ENCODE data around the gene FH.
A peak's percentile ranks its signal among the peaks of the same experiment; 100 is the strongest.

FH gene

GRCh38 chr1:241488739-241489138 is 30.8 kb downstream of the FH start:
- FAIRE-seq (peak; percentile 35), DNase-seq (ENCODE audit: insufficient read length, low spot score) (no peak)
- TF ChIP-seq SPI1 (IDR thresholded peaks at IDR 0.05; ENCODE audit: low read depth, low read length) (no peak), TAF1 (IDR thresholded peaks at IDR 0.05; ENCODE audit: low read depth, low read length) (no peak), POLR2A (IDR thresholded peaks at IDR 0.05; ENCODE audit: low read depth, low read length) (no peak), POLR2AphosphoS5 (IDR thresholded peaks at IDR 0.05; ENCODE audit: low read depth, low read length) (no peak), PAX5 (IDR thresholded peaks at IDR 0.05; ENCODE audit: insufficient read depth, low read length, severe bottlenecking) (no peak), POU2F2 (IDR thresholded peaks at IDR 0.05; ENCODE audit: low read depth, low read length) (no peak)

DNA sequence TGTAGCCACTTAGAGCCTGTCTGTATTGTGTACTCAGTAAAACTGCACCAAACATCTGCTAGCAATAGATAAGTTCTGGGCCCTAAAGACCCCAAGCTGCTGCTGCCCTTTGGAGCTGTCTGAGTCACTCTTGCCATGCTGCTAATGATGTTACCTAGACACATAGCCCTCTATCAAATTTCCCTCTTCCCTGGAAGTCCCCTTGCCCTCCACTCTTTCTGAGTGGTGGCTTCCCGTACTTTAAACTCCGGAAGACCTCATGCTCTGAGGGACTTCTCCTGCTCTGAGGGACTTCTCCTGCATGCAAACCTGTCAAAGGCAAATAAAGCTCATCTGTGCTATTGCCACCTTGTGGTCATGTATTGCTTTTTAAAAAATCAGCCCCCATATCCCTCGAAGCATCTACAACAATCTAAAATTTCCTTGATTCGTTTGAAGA is 34.0 kb downstream of the FH start:
- FAIRE-seq, result peak; percentile 63
- DNase-seq (ENCODE audit: insufficient read length, low spot score), result peak; percentile 5

DNA sequence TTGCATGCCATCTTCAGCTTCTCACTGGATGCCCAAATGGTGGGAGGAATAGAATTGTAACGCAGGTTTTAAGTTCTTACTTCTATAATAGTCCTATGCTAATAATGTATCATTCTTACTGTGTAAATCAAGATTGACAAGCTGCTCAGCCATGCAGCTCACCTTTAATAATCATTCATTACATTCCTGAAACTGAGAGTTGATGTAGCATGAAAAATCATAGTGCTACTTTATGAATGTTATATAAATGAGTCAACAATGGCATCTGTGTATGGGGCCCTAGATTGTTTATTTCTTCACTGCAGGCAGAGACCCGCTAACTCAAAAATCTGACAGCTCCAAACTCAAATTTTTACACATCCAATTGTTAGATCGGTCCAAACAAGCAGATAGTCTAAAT is 34.4 kb downstream of the FH start:
- DNase-seq (ENCODE audit: insufficient read length, low spot score) (no peak), FAIRE-seq (no peak)

More for the DNA sequence above, 34.0 kb downstream of the FH start:
- TF ChIP-seq TAF1 (IDR thresholded peaks at IDR 0.05; ENCODE audit: low read depth, low read length), result no peak
- TF ChIP-seq SPI1 (IDR thresholded peaks at IDR 0.05; ENCODE audit: low read depth, low read length), result no peak
- TF ChIP-seq POU2F2 (IDR thresholded peaks at IDR 0.05; ENCODE audit: low read depth, low read length), result no peak
- TF ChIP-seq PAX5 (IDR thresholded peaks at IDR 0.05; ENCODE audit: insufficient read depth, low read length, severe bottlenecking), result no peak
- no peak for TF ChIP-seq POLR2A (IDR thresholded peaks at IDR 0.05; ENCODE audit: low read depth, low read length)
- no peak for TF ChIP-seq POLR2AphosphoS5 (IDR thresholded peaks at IDR 0.05; ENCODE audit: low read depth, low read length)

DNA sequence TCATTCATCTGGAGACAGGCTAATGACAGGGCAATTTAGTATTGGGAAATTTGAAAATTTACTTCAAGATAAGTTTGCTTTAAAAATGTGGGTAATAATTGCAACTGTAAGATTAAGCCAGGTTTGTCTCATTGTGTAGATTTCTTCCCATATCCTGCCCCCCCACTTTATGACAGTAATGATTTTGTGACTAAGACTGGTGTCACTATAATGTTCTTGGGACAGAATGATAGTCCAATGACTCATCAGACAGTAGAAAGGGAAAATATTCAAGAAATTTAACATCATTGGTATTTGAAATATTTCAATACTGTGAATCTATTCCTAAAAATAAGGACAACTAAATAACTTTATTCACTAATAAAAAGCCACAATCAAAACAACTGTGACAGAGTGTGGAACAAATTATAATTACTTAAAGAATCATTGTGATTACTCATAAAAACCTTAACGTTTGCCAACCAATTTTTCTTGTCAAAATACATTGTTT is 36.7 kb downstream of the FH start:
- TF ChIP-seq POLR2AphosphoS5 (IDR thresholded peaks at IDR 0.05; ENCODE audit: low read depth, low read length), result no peak
- no peak for TF ChIP-seq POLR2A (IDR thresholded peaks at IDR 0.05; ENCODE audit: low read depth, low read length)
- TF ChIP-seq POU2F2 (IDR thresholded peaks at IDR 0.05; ENCODE audit: low read depth, low read length), result no peak
- TF ChIP-seq SPI1 (IDR thresholded peaks at IDR 0.05; ENCODE audit: low read depth, low read length), result no peak
- no peak for TF ChIP-seq PAX5 (IDR thresholded peaks at IDR 0.05; ENCODE audit: insufficient read depth, low read length, severe bottlenecking)
- TF ChIP-seq TAF1 (IDR thresholded peaks at IDR 0.05; ENCODE audit: low read depth, low read length), result no peak
- no peak for DNase-seq (ENCODE audit: insufficient read length, low spot score)
- FAIRE-seq, result no peak

More for the DNA sequence above, 34.4 kb downstream of the FH start:
- TF ChIP-seq PAX5 (IDR thresholded peaks at IDR 0.05; ENCODE audit: insufficient read depth, low read length, severe bottlenecking) (peak; percentile 62), POLR2A (IDR thresholded peaks at IDR 0.05; ENCODE audit: low read depth, low read length) (no peak)

GRCh38 chr1:241479294-241479693 is 40.3 kb downstream of the FH start:
- FAIRE-seq, result no peak

DNA sequence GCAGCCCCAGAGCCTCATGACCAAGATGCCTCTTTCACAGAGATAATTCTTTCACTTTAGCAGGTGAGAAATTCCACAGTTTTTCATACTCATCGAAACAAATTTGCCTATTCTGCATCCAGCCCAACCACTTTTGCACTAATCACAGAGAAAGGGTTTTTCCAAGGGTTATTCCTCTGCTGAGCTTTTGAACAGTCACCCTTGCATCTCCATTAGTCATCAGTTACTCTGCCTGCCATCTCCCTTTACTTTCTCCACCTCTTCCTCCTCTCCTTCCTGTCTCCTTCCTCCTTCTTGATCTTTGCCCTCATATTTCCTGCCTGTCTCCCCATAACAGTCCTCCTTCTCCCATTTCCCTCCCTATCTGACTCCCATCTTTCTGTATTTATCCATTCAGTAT is 43.9 kb downstream of the FH start:
- TF ChIP-seq TAF1 (IDR thresholded peaks at IDR 0.05; ENCODE audit: low read depth, low read length) (no peak), POU2F2 (IDR thresholded peaks at IDR 0.05; ENCODE audit: low read depth, low read length) (no peak), SPI1 (IDR thresholded peaks at IDR 0.05; ENCODE audit: low read depth, low read length) (no peak), POLR2A (IDR thresholded peaks at IDR 0.05; ENCODE audit: low read depth, low read length) (no peak), POLR2AphosphoS5 (IDR thresholded peaks at IDR 0.05; ENCODE audit: low read depth, low read length) (no peak), PAX5 (IDR thresholded peaks at IDR 0.05; ENCODE audit: insufficient read depth, low read length, severe bottlenecking) (no peak)
- FAIRE-seq (no peak), DNase-seq (ENCODE audit: insufficient read length, low spot score) (no peak)

More at GRCh38 chr1:241479294-241479693, 40.3 kb downstream of the FH start:
- no peak for DNase-seq (ENCODE audit: insufficient read length, low spot score)
- TF ChIP-seq POLR2A (IDR thresholded peaks at IDR 0.05; ENCODE audit: low read depth, low read length), result no peak
- TF ChIP-seq SPI1 (IDR thresholded peaks at IDR 0.05; ENCODE audit: low read depth, low read length), result peak; percentile 12; the same call in 1 of the 2 replicates

- FAIRE-seq, result no peak
Observed at GRCh38 chr1:241473026-241473425, 46.5 kb downstream of the FH start.

GRCh38 chr1:241470908-241471590 is 48.5 kb downstream of the FH start:
- DNase-seq (ENCODE audit: insufficient read length, low spot score) (no peak), FAIRE-seq (no peak)
- TF ChIP-seq POLR2AphosphoS5 (IDR thresholded peaks at IDR 0.05; ENCODE audit: low read depth, low read length), result no peak
- no peak for TF ChIP-seq TAF1 (IDR thresholded peaks at IDR 0.05; ENCODE audit: low read depth, low read length)
- no peak for TF ChIP-seq PAX5 (IDR thresholded peaks at IDR 0.05; ENCODE audit: insufficient read depth, low read length, severe bottlenecking)

More at GRCh38 chr1:241473026-241473425, 46.5 kb downstream of the FH start:
- TF ChIP-seq SPI1 (IDR thresholded peaks at IDR 0.05; ENCODE audit: low read depth, low read length) (no peak), POLR2A (IDR thresholded peaks at IDR 0.05; ENCODE audit: low read depth, low read length) (no peak), POU2F2 (IDR thresholded peaks at IDR 0.05; ENCODE audit: low read depth, low read length) (no peak), TAF1 (IDR thresholded peaks at IDR 0.05; ENCODE audit: low read depth, low read length) (no peak), PAX5 (IDR thresholded peaks at IDR 0.05; ENCODE audit: insufficient read depth, low read length, severe bottlenecking) (no peak), POLR2AphosphoS5 (IDR thresholded peaks at IDR 0.05; ENCODE audit: low read depth, low read length) (no peak)
- no peak for DNase-seq (ENCODE audit: insufficient read length, low spot score)

DNA sequence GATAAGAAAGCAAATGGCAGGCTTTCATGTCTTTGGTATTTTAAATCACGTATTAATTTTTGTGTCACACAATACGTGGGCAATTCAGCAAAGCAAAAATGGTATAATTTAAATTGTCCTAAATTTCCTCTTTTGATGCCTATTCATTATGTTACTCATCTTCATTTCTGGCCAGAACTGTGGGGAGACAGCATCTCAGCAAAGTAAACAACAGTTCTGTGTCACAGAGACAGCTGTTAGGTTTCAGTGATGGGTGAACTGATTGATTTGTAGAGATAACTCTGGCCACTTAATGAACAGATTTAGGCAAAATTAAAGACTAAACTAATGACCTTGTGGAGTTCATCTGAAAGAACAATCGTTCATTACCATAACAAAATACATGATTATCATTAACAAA is 49.2 kb downstream of the FH start:
- no peak for DNase-seq (ENCODE audit: insufficient read length, low spot score)
- no peak for FAIRE-seq

DNA sequence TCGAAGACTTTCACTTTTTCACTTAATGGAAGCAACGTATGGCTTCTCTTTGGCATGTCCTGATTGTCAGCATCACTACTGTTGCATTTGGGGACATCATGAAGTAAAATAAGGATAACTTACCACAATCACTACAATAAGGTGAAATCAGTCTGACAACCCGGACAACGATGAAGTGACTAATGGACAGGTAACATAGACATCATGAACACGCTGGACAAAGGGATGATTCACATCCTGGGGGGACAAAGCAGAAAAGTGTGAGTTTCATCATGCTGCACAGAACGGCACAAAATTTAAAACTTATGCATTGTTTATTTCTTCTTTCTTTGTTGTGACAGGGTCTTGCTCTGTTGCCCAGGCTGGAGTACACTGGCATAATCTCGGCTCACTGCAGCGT is 53.9 kb downstream of the FH start:
- no peak for TF ChIP-seq POLR2A (IDR thresholded peaks at IDR 0.05; ENCODE audit: low read depth, low read length)
- TF ChIP-seq SPI1 (IDR thresholded peaks at IDR 0.05; ENCODE audit: low read depth, low read length), result no peak
- no peak for FAIRE-seq
- no peak for DNase-seq (ENCODE audit: insufficient read length, low spot score)

More for the DNA sequence above, 49.2 kb downstream of the FH start:
- TF ChIP-seq TAF1 (IDR thresholded peaks at IDR 0.05; ENCODE audit: low read depth, low read length) (no peak), SPI1 (IDR thresholded peaks at IDR 0.05; ENCODE audit: low read depth, low read length) (no peak), POLR2A (IDR thresholded peaks at IDR 0.05; ENCODE audit: low read depth, low read length) (no peak), POU2F2 (IDR thresholded peaks at IDR 0.05; ENCODE audit: low read depth, low read length) (no peak), POLR2AphosphoS5 (IDR thresholded peaks at IDR 0.05; ENCODE audit: low read depth, low read length) (no peak), PAX5 (IDR thresholded peaks at IDR 0.05; ENCODE audit: insufficient read depth, low read length, severe bottlenecking) (no peak)
